ENCODE results near the gene C15orf39.
A peak's percentile ranks its signal among the peaks of the same experiment; 100 is the strongest.

C15orf39 gene

GRCh38 chr15:75201616-75202250 is at the start of gene C15orf39:
Gene C15orf39, plus strand, starts transcription at chr15:75201882. Its CDS starts 4,167 bp downstream, at chr15:75206049.
- peak; percentile 77 for TF ChIP-seq CTCF (IDR thresholded peaks at IDR 0.05; ENCODE audit: low read depth, low read length, missing control alignments)
- peak within 1 kb of the TSS; percentile 82 for H3K4me3 ChIP-seq (ENCODE audit: low read depth, low read length)
- DNase-seq (ENCODE audit: low read depth) = peak; percentile 38

GRCh38 chr15:75152382-75153079 is 49.2 kb upstream of the C15orf39 start:
- H3K4me3 ChIP-seq (ENCODE audit: low read depth, low read length) = no peak overlapping the region
- no peak for DNase-seq (ENCODE audit: low read depth)
- no peak for TF ChIP-seq CTCF (IDR thresholded peaks at IDR 0.05; ENCODE audit: low read depth, low read length, missing control alignments)

- no peak for TF ChIP-seq CTCF (IDR thresholded peaks at IDR 0.05; ENCODE audit: low read depth, low read length, missing control alignments)
- peak; percentile 73 for DNase-seq (ENCODE audit: low read depth)
- no peak overlapping the region for H3K4me3 ChIP-seq (ENCODE audit: low read depth, low read length)
Observed at GRCh38 chr15:75153087-75153486, 48.6 kb upstream of the C15orf39 start.

GRCh38 chr15:75153565-75154276 is 48.0 kb upstream of the C15orf39 start:
- TF ChIP-seq CTCF (IDR thresholded peaks at IDR 0.05; ENCODE audit: low read depth, low read length, missing control alignments) = no peak
- DNase-seq (ENCODE audit: low read depth) = no peak
- no peak overlapping the region for H3K4me3 ChIP-seq (ENCODE audit: low read depth, low read length)

GRCh38 chr15:75154461-75155062 is 47.1 kb upstream of the C15orf39 start:
- no peak for DNase-seq (ENCODE audit: low read depth)
- H3K4me3 ChIP-seq (ENCODE audit: low read depth, low read length) = no peak overlapping the region
- no peak for TF ChIP-seq CTCF (IDR thresholded peaks at IDR 0.05; ENCODE audit: low read depth, low read length, missing control alignments)

GRCh38 chr15:75156326-75157215 is 45.1 kb upstream of the C15orf39 start:
- no peak for TF ChIP-seq CTCF (IDR thresholded peaks at IDR 0.05; ENCODE audit: low read depth, low read length, missing control alignments)
- no peak overlapping the region for H3K4me3 ChIP-seq (ENCODE audit: low read depth, low read length)
- DNase-seq (ENCODE audit: low read depth) = no peak
